Ishikawa (cell line): Measurements from ENCODE around the gene CYP20A1.

Experiments
- RAD21 ChIP-seq: IDR thresholded peaks from 2 replicates; pipeline ENCODE4 v1.6.1; 2012; ENCODE audit warnings: low read depth
- TF ChIP-seq, protein P1 (sequence below): IDR thresholded peaks from 2 replicates; pipeline ENCODE4 v1.6.1; 2012

GRCh38 chr2:203340791-203341487, 102.1 kb downstream of the CYP20A1 start:
- TF ChIP-seq RAD21 = no peak
- TF ChIP-seq, protein P1, sequence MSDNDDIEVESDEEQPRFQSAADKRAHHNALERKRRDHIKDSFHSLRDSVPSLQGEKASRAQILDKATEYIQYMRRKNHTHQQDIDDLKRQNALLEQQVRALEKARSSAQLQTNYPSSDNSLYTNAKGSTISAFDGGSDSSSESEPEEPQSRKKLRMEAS = no peak
